Spinal cord (tissue), 10 donors: ENCODE data around the gene NCK1. TPM values are rescaled to one million over a fixed set of nuclear protein-coding genes. Genes with fewer than 3 reads are reported as not detected.
A peak's percentile ranks its signal among the peaks of the same experiment; 100 is the strongest.

ENCODE experiments used
- DNase-seq, 6 donors: peaks; one replicate each; pipeline versions ENCODE4 v3.0.0 to v3.0.0-alpha.2; 2013 to 2015; ENCODE audit warnings: low spot score in 6 of 6, low read depth in 4 of 6
- H3K27ac ChIP-seq: one replicate; pipeline ENCODE4 v1.5.1; 2013; ENCODE audit warnings: low read depth, low read length, control low read depth
- H3K27me3 ChIP-seq: one replicate; pipeline ENCODE4 v1.6.1; 2013; ENCODE audit warnings: low read length; ENCODE audit not compliant: control insufficient read depth, insufficient read depth
- H3K36me3 ChIP-seq: one replicate; pipeline ENCODE4 v1.6.1; 2013; ENCODE audit warnings: low read length; ENCODE audit not compliant: control insufficient read depth, insufficient read depth
- H3K4me1 ChIP-seq: one replicate; pipeline ENCODE4 v1.6.1; 2013; ENCODE audit warnings: low read length; ENCODE audit not compliant: control insufficient read depth, insufficient read depth
- H3K4me3 ChIP-seq: one replicate; pipeline ENCODE4 v1.5.1; 2013; ENCODE audit warnings: low read depth, low read length, control low read depth
- H3K9me3 ChIP-seq: one replicate; pipeline ENCODE4 v1.6.1; 2013; ENCODE audit warnings: low read length; ENCODE audit not compliant: control insufficient read depth, insufficient read depth
- WGBS: methylation state at CpG from one replicate; pipeline ENCODE4 v1.1.5; 2013; ENCODE audit warnings: missing lambda C conversion rate; ENCODE audit not compliant: insufficient coverage; 5-methylcytosine and 5-hydroxymethylcytosine counted together
- polyA plus RNA-seq, 2 donors: library from polyadenylated mRNA; unstranded; fragments of 120-200 nt; gene quantifications; one replicate each; pipeline ENCODE4 v1.2.1, GENCODE V29; 2013; ENCODE audit not compliant: insufficient read length in 2 of 2
- total RNA-seq, 2 donors: library from RNA; depleted of rRNA in 1 of 2; stranded (reverse); fragments of 120-200 nt in 1 of 2; fragments of >200 nt in 1 of 2; gene quantifications; one replicate each; pipeline versions ENCODE4 v1.2.3 to v1.2.4, GENCODE V29; 2013 to 2014
- donor health status: healthy.

NCK1 gene
- total and polyA plus RNA-seq, 4 donors, result 27.7 to 40.3 (median 34.2) TPM

DNA sequence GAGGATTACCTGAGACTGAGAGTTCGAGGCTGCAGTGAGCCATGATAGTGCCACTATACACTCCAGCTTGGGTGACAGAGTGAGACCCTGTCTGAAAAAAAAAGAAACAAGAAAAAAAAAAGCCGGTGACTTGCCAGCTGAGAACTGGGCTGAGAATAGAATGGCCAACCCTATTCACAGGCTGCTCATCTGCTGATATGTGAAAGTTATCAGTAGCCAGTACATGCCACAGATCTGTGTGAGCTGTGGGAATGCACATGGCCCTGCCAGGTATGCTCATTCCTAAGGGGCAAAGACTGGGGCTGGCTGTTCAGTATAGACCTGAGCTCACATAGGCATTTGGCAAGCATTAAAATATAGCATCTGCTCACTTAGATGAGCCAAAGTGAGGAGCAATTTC, 126.6 kb downstream of the NCK1 start:
- H3K4me1 ChIP-seq, result no peaks in the 10 kb centered on the region
- H3K9me3 ChIP-seq, result no peaks in the 10 kb centered on the region
- H3K4me3 ChIP-seq, result no peak overlapping the region
- no peaks in the 10 kb centered on the region for H3K27me3 ChIP-seq
- peak in 1 of 6 donors; percentile 40 for DNase-seq
- 100% methylated on average over 1 of the region's 2 CpGs for WGBS
- H3K27ac ChIP-seq, result no peak overlapping the region
- no peaks in the 10 kb centered on the region for H3K36me3 ChIP-seq

DNA sequence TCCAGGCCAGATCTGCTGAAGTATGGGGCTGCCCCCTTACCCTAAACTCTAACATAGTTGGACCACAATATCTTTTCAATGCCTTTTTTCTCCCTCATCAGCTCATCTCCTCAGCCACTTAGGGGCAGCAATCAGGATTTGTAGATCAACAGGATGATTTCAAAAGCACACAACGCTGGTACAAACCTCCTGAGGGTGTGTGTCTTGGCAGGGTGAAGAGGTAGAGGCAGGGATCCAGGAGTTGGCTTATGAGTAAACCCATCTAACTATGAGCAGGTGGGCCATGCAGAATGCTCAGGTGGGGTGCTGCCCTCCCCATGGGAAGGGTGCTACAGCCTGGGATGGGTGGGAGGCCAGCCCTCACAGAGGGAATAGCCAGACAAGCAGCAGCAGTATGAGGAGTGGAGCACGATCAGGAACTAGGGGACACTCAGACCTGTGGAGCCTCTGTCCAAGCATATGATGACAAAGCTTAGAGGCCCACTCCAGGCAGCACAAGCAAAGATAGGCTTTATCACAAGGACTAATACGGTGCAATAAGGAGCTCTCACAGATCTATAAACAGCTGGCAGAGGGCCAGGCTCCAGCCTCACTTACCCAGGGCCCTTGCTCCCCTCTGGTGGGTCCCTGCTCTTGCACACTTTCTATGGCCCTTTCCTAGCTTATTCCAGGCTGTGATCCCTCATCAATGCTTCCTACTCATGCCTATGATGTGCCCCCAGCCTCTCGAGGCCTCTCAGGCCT, 127.9 kb downstream of the NCK1 start:
- no peak overlapping the region for H3K27ac ChIP-seq
- H3K36me3 ChIP-seq, result no peaks in the 10 kb centered on the region
- H3K27me3 ChIP-seq, result no peaks in the 10 kb centered on the region
- DNase-seq, result no peak
- 89% methylated on average over 3 of the region's 4 CpGs for WGBS
- H3K4me3 ChIP-seq, result no peak overlapping the region
- no peaks in the 10 kb centered on the region for H3K4me1 ChIP-seq
- H3K9me3 ChIP-seq, result no peaks in the 10 kb centered on the region

DNA sequence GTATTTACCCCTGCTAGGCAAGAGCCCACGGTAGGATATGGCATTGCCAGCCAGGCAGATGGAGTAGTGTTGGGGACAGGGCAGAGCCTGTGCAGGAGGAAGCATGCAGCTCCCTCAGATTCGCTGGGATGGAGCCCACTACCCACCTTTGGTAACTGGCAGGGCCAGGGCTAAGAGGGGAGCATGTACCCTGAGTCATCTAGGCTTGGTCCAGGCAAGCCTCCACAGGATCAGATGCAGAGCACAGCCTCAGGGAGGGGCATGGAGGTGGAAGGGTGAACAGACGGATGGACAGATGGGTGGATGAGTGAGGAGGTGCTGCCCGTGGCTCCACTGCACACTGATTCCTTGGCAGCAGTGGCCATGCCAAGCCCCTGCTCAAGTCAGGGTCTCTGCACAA, 128.8 kb downstream of the NCK1 start:
- Histone ChIP-seq H3K4me1 (no peaks in the 10 kb centered on the region), H3K36me3 (no peaks in the 10 kb centered on the region), H3K27ac (no peak overlapping the region), H3K27me3 (no peaks in the 10 kb centered on the region), H3K9me3 (no peaks in the 10 kb centered on the region), H3K4me3 (no peak overlapping the region)
- no peak for DNase-seq
- WGBS, result 100% methylated on average over 3 of the region's 4 CpGs

GRCh38 chr3:136992115-136992514, 130.1 kb downstream of the NCK1 start:
- Histone ChIP-seq H3K4me1 (no peaks in the 10 kb centered on the region), H3K9me3 (no peaks in the 10 kb centered on the region), H3K27ac (no peak overlapping the region), H3K36me3 (no peaks in the 10 kb centered on the region), H3K27me3 (no peaks in the 10 kb centered on the region), H3K4me3 (no peak overlapping the region)
- WGBS, result no CpG with 5 or more reads among the region's 2 CpGs
- no peak for DNase-seq

GRCh38 chr3:136994772-136995516, 132.9 kb downstream of the NCK1 start:
- Histone ChIP-seq H3K27me3 (no peaks in the 10 kb centered on the region), H3K36me3 (no peaks in the 10 kb centered on the region), H3K4me1 (no peaks in the 10 kb centered on the region), H3K9me3 (no peaks in the 10 kb centered on the region), H3K4me3 (no peak overlapping the region), H3K27ac (no peak overlapping the region)
- 35% methylated on average over 4 of the region's 8 CpGs for WGBS
- peak in 5 of 6 donors; percentile 35 to 92 (median 59) for DNase-seq

DNA sequence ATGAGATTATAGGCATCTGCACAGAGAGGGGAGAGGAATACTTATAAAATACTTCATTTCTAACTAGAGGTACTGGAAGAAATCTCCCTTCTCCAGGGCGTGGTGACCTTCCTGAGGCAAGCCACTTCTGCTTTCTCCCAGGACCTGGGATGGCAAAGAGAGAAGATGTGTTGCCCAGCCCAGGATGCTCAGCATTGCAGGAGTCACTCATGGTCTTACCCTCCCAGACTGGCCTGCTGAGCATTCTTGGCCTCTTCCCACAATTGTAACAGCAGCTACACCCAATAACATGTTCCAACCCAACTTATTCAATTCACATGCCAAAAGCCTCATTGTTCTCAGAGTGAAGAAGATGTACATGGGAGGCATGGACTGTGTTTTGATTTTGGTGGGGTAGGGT, 133.6 kb downstream of the NCK1 start:
- no peak for DNase-seq
- no peaks in the 10 kb centered on the region for H3K27me3 ChIP-seq
- no peak overlapping the region for H3K4me3 ChIP-seq
- no peaks in the 10 kb centered on the region for H3K36me3 ChIP-seq
- no peak overlapping the region for H3K27ac ChIP-seq
- H3K9me3 ChIP-seq, result no peaks in the 10 kb centered on the region
- H3K4me1 ChIP-seq, result no peaks in the 10 kb centered on the region
- 100% methylated on average over 1 of the region's 1 CpG for WGBS

Other genes with a start within 250 kb of the NCK1 start
- 10 to 100 TPM; 57.0 to 77.4 TPM for gene STAG1, start 109.8 kb upstream of the NCK1 start, total RNA-seq
- gene STAG1, start 109.8 kb upstream of the NCK1 start, polyA plus RNA-seq, result 10 to 100 TPM; 24.8 to 32.9 TPM
- 10 to 100 TPM; 13.8 to 36.4 TPM for gene SLC35G2, start 43.1 kb upstream of the NCK1 start, total RNA-seq
- 10 to 100 TPM; 24.0 to 24.8 TPM for gene SLC35G2, start 43.1 kb upstream of the NCK1 start, polyA plus RNA-seq
- gene IL20RB, start 95.8 kb downstream of the NCK1 start, total RNA-seq, result 1 to 10 TPM in 1 of 2 donors, under 1 TPM in 1; 0.83 to 1.2 TPM
- under 1 TPM; 0.60 to 0.67 TPM for gene IL20RB, start 95.8 kb downstream of the NCK1 start, polyA plus RNA-seq